Colonic mucosa (tissue), 4 donors: ENCODE data around the gene CSAD. TPM values are rescaled to one million over a fixed set of nuclear protein-coding genes. Genes with fewer than 3 reads are reported as not detected.

Source experiments
- DNase-seq: peaks from one replicate; pipeline ENCODE4 v3.0.0-alpha.2; 2020
- H3K27ac ChIP-seq: fragments of 200-600 bp; one replicate; pipeline ENCODE4 v1.8.0; 2021
- H3K27me3 ChIP-seq: fragments of 200-600 bp; one replicate; pipeline ENCODE4 v1.8.0; 2021
- H3K36me3 ChIP-seq: fragments of 200-600 bp; one replicate; pipeline ENCODE4 v1.8.0; 2021
- H3K4me1 ChIP-seq: fragments of 200-600 bp; one replicate; pipeline ENCODE4 v1.8.0; 2021; ENCODE audit warnings: mild to moderate bottlenecking
- H3K4me3 ChIP-seq: fragments of 200-600 bp; one replicate; pipeline ENCODE4 v1.8.0; 2021
- H3K9ac ChIP-seq, 2 donors: one replicate each; pipeline ENCODE4 v1.7.0; 2013; ENCODE audit warnings: control low read depth in 2 of 2, low read depth in 2 of 2, low read length in 2 of 2
- H3K9me3 ChIP-seq: fragments of 200-600 bp; one replicate; pipeline ENCODE4 v1.8.0; 2021
- intact Hi-C: fragments of 100-400 bp; cut with DNase I; formaldehyde crosslinking; loops from one replicate; pipeline ENCODE4 v1.14.1; 2022
- total RNA-seq, 2 donors: library from RNA; stranded (reverse); fragmentation: NEBNext Ultra II Directional in 1 of 2; extraction: Animal tissue kit (Norgen Biotek cat#: 25700) in 1 of 2; gene quantifications; one replicate each; pipeline ENCODE4 v1.2.1, GENCODE V29; 2021
- TF ChIP-seq, protein P1 (sequence below): fragments of 200-600 bp; IDR thresholded peaks from one replicate; pipeline ENCODE4 v1.8.0; 2022; ENCODE audit warnings: antibody characterized with exemption, mild to moderate bottlenecking
- donor health status: healthy.
- donor health status: DM: no; HTN: no; CAD: no.
- donor health status: DM: no; HTN: no; CAD: no.

CSAD gene
- total RNA-seq, 2 donors from 2014 or later: 9.1 to 20.4 TPM

DNA sequence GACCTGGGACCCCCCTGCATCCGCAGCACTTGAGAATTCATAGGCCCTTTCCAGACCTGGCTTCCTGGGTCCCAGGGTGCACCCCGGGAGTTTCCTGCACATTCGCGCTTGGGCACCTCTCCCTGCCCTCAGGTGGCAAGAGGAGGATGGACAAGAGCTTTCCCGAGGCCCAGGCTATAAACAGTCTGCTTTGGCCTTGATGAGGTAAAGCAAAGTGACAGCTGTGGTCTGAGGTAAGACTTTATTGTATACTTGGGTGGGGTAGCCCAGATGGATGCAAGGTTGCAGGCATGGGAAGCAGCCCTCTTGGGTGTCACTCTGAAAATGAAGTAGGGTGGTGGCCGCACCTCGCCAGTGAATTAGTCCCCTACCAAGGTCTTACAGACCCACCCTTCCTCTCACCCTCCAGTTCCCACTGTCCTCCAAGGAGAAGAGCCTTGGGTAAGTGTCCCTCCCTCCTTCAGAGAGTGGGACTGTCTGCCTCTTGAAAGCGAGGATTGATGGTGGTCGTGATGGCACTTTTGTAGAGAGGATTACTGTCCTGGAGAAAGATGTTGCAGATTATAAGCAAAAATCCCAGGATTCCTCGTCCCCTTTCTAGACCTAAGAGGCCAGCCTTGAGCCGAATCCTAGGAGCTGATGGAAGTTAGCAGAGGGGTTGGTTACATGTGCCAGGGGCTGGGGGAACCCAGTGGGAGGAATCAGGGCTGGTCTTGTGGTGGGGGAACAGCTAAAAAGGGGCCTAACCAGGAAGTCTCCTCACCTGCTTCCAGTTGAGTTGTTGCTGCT is 10.6 kb upstream of the CSAD start:
- H3K4me3 ChIP-seq: no peak overlapping the region
- intact Hi-C loops: no loop called here
- H3K9ac ChIP-seq: no peak overlapping the region
- no peaks in the 10 kb centered on the region for H3K27me3 ChIP-seq
- no peak for DNase-seq
- no peak overlapping the region for H3K27ac ChIP-seq
- H3K36me3 ChIP-seq: peaks cover 4% of the 10 kb centered on the region
- TF ChIP-seq, protein P1, sequence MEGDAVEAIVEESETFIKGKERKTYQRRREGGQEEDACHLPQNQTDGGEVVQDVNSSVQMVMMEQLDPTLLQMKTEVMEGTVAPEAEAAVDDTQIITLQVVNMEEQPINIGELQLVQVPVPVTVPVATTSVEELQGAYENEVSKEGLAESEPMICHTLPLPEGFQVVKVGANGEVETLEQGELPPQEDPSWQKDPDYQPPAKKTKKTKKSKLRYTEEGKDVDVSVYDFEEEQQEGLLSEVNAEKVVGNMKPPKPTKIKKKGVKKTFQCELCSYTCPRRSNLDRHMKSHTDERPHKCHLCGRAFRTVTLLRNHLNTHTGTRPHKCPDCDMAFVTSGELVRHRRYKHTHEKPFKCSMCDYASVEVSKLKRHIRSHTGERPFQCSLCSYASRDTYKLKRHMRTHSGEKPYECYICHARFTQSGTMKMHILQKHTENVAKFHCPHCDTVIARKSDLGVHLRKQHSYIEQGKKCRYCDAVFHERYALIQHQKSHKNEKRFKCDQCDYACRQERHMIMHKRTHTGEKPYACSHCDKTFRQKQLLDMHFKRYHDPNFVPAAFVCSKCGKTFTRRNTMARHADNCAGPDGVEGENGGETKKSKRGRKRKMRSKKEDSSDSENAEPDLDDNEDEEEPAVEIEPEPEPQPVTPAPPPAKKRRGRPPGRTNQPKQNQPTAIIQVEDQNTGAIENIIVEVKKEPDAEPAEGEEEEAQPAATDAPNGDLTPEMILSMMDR: no peak
- H3K4me1 ChIP-seq: no peaks in the 10 kb centered on the region
- no peaks in the 10 kb centered on the region for H3K9me3 ChIP-seq

DNA sequence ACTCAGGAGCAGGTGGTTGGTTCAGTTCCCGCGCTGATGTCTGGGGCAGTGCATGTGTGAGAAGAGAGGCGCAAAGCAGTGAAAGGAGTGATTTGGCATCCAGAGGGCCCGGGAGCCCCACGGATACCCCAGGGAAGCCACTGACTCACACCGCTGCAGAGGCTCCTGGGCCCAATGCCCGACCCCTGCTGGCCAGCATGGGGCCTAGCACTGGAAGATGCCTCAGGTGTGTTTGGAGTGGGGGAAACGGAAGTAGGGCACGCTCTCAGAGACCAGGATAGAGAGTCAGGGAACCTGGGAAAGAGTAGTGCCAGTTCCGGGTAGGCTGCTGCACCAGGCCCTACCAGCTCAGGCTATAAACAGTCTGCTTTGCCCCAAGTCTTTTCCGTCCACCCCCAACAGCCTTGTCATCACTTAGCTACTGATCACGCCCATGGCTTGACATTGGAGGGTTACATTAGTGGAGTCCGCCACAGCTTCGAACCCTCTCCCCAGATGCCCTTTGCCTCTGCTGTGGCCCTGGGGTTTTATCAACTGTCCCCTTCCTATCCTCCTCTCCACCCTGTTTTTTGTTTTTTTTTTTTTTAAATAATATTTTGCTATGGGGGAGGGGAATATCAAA is 9.5 kb upstream of the CSAD start:
- no peak overlapping the region for H3K27ac ChIP-seq
- no peaks in the 10 kb centered on the region for H3K9me3 ChIP-seq
- DNase-seq: peak; percentile 43
- H3K4me1 ChIP-seq: no peaks in the 10 kb centered on the region
- peaks cover 11% of the 10 kb centered on the region for H3K36me3 ChIP-seq
- H3K4me3 ChIP-seq: no peak overlapping the region
- TF ChIP-seq, protein P1: peak; percentile 61
- H3K9ac ChIP-seq: no peak overlapping the region
- H3K27me3 ChIP-seq: no peaks in the 10 kb centered on the region
- intact Hi-C loops: no loop called here

DNA sequence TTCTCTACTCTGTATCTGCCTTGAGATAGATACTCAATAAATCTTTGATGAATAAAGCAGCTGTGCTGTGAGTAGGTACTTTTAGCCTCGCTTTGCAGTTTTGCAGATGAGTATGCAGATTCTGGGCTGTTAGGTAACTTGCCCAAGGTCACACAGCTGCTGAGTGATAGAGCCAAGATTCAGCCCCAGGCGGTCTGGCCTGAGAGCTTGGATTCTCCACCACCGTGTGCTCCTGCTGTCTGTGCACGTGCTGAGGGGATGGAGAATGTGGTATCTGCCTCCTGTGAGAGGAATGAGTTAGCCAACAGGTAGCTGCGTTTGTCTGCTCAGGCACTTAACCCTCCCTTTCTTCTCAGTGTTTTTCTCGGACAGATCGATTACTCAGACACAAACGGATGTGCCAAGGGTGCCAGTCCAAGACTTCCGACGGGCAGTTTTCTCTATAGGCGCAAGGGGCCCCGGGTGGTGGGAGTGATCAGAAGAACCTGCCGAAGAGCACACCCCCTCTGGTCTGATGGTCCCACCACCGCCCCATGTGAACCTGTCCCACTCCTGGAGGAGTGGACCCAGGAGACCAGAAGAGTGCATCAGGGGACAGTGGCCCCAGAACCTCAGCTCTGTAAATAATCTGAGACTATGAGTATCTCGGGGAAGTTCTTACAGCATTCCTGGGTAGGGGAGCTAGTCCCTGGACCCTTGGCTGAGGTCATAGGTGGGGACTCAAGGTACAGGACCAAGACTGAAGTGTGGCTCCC is 6.6 kb upstream of the CSAD start:
- H3K4me1 ChIP-seq: peaks cover 11% of the 10 kb centered on the region
- H3K4me3 ChIP-seq: no peak overlapping the region
- TF ChIP-seq, protein P1: no peak
- intact Hi-C loops: no loop called here
- no peaks in the 10 kb centered on the region for H3K27me3 ChIP-seq
- H3K9ac ChIP-seq: no peak overlapping the region
- H3K9me3 ChIP-seq: no peaks in the 10 kb centered on the region
- DNase-seq: no peak
- peaks cover 11% of the 10 kb centered on the region for H3K36me3 ChIP-seq
- H3K27ac ChIP-seq: no peak overlapping the region

DNA sequence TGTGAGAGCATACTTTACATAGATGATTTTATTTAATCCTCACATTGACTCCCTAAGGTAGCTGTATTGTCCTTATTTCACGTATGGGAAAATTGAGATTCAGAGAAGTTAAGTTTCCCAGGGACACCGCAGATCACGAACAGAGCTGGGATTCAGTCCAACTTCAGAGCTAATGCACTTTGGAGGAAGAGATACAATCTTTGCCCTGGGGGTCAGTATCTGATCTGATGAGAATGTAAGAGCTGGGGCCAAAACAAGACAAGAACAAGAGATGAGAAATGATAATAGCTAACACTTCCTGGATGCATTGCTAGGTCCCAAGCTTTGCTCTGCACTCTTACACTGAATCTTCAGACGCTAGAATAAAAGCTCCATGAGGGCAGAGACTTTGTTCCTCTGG is 6.0 kb upstream of the CSAD start:
- H3K27ac ChIP-seq: no peak overlapping the region
- peaks cover 11% of the 10 kb centered on the region for H3K36me3 ChIP-seq
- no peaks in the 10 kb centered on the region for H3K9me3 ChIP-seq
- intact Hi-C loops: no loop called here
- no peak overlapping the region for H3K9ac ChIP-seq
- H3K4me3 ChIP-seq: no peak overlapping the region
- peaks cover 15% of the 10 kb centered on the region for H3K4me1 ChIP-seq
- no peak for DNase-seq
- no peaks in the 10 kb centered on the region for H3K27me3 ChIP-seq
- TF ChIP-seq, protein P1: no peak

DNA sequence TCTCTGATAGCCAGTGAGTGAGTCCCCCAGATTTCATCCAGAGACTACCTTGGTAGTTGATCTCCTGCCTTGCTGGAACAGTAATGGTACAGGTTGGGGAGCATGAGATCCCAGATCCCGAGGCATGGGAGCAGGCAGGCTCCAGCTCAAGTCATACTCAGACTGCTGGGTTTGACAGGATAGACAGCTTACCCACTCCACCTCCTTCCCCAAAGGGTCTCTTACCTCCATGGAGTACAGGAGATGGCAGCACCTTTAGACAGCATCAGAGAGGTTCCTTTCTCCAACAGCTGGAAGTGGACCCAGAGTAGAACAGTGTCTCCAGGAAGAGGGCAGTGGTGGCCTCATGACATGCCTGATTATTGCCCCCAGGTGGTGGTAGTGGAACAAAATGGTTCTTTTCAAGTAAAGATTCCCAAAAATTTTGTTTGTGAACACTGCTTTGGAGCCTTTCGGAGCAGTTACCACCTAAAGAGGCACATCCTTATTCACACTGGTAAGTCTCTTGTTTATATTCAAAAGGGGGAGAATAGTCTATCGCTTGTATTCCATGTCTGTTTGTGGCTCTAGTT is 4.9 kb upstream of the CSAD start:
- no peak for DNase-seq
- Histone ChIP-seq H3K4me1 (peaks cover 15% of the 10 kb centered on the region), H3K27ac (no peak overlapping the region), H3K4me3 (no peak overlapping the region), H3K36me3 (peaks cover 11% of the 10 kb centered on the region), H3K27me3 (no peaks in the 10 kb centered on the region), H3K9me3 (no peaks in the 10 kb centered on the region), H3K9ac (no peak overlapping the region)
- intact Hi-C loops: no loop called here
- TF ChIP-seq, protein P1: no peak
